HS-27A (cell line): ENCODE results near the gene DHX16.
"Not testable (repeated sequence)": the region's sequence is repeated elsewhere in the genome, so short reads cannot be mapped to it uniquely, and the experiment has no call there.

Source experiments
- DNase-seq: peaks from one replicate; pipeline ENCODE4 v3.0.0-alpha.2; 2012; ENCODE audit warnings: low read depth, missing footprints

DHX16 gene

GRCh38 chr6:30672445-30673253 lies at the start of gene DHX16:
TSS of gene DHX16 (minus strand) at chr6:30673006. CDS start at chr6:30672841, 165 bp downstream.
- DNase-seq: peak; percentile 98

- not testable (repeated sequence) for DNase-seq
Observed at GRCh38 chr6:30722025-30722279, 49.1 kb upstream of the DHX16 start.

GRCh38 chr6:30721198-30722024 lies 48.6 kb upstream of the DHX16 start:
- DNase-seq: peak; percentile 84

GRCh38 chr6:30720738-30721197 lies 48.0 kb upstream of the DHX16 start:
- no peak for DNase-seq

- DNase-seq: peak; percentile 98
Observed at GRCh38 chr6:30719791-30720737, 47.3 kb upstream of the DHX16 start, which contains the start of gene TUBB. TSS of gene TUBB (plus strand) at chr6:30720352. CDS start at chr6:30720507, 155 bp downstream.

GRCh38 chr6:30719356-30719755 lies 46.5 kb upstream of the DHX16 start:
- DNase-seq: no peak

GRCh38 chr6:30717845-30718720 lies 45.3 kb upstream of the DHX16 start:
- not testable (repeated sequence) for DNase-seq

- DNase-seq: peak; percentile 100
Observed at GRCh38 chr6:30717129-30717844, 44.5 kb upstream of the DHX16 start, which contains the start of gene MDC1. TSS of gene MDC1 (minus strand) at chr6:30717281. CDS start at chr6:30715175, 2,106 bp downstream.

- DNase-seq: no peak
Observed at GRCh38 chr6:30716879-30717128, 44.0 kb upstream of the DHX16 start.

GRCh38 chr6:30714263-30714662 lies 41.5 kb upstream of the DHX16 start:
- no peak for DNase-seq

- DNase-seq: no peak
Observed at GRCh38 chr6:30712441-30712945, 39.7 kb upstream of the DHX16 start.

- no peak for DNase-seq
Observed at GRCh38 chr6:30711758-30712380, 39.1 kb upstream of the DHX16 start.

- no peak for DNase-seq
Observed at GRCh38 chr6:30709101-30709868, 36.5 kb upstream of the DHX16 start.

- no peak for DNase-seq
Observed at GRCh38 chr6:30707281-30707850, 34.6 kb upstream of the DHX16 start.

- DNase-seq: no peak
Observed at GRCh38 chr6:30705620-30706019, 32.8 kb upstream of the DHX16 start.

- no peak for DNase-seq
Observed at GRCh38 chr6:30703821-30704220, 31.0 kb upstream of the DHX16 start.

GRCh38 chr6:30703011-30703410 lies 30.2 kb upstream of the DHX16 start:
- no peak for DNase-seq

GRCh38 chr6:30700340-30700739 lies 27.5 kb upstream of the DHX16 start:
- no peak for DNase-seq

- no peak for DNase-seq
Observed at GRCh38 chr6:30696432-30696831, 23.6 kb upstream of the DHX16 start.
